GM23338 (cell line): ENCODE measurements around the gene PDSS1. TPM values are rescaled to one million over a fixed set of nuclear protein-coding genes. Genes with fewer than 3 reads are reported as not detected.

ENCODE experiments used
- ATAC-seq: fragments of 200-7000 bp; cut with Tn5 transposase; 3 replicates; pipeline ENCODE4 v1.9.1; 2020
- DNase-seq: peaks from one replicate; pipeline ENCODE4 v3.0.0-alpha.2; 2015; ENCODE audit warnings: low spot score
- H2AFZ ChIP-seq: fragments of 200-600 bp; sonication (generic); 2 replicates; pipeline ENCODE4 v1.8.0; 2016; ENCODE audit warnings: antibody characterized with exemption, mild to moderate bottlenecking, moderate library complexity
- H3F3A ChIP-seq: fragments of 200-600 bp; sonication (generic); replicated peaks from 2 replicates; pipeline ENCODE4 v1.8.0; 2017; ENCODE audit warnings: antibody characterized with exemption, mixed run types, low read depth
- H3K27ac ChIP-seq: fragments of 200-600 bp; sonication (generic); 2 replicates; pipeline ENCODE4 v1.6.1; 2016; ENCODE audit warnings: low read depth
- H3K27me3 ChIP-seq: fragments of 200-600 bp; sonication (generic); 2 replicates; pipeline ENCODE4 v1.8.0; 2016; ENCODE audit warnings: mild to moderate bottlenecking, mixed run types, moderate library complexity; ENCODE audit not compliant: insufficient read depth
- H3K36me3 ChIP-seq: fragments of 200-600 bp; sonication (generic); 2 replicates; pipeline ENCODE4 v1.8.0; 2016; ENCODE audit warnings: mild to moderate bottlenecking; ENCODE audit not compliant: insufficient read depth
- H3K4me1 ChIP-seq: fragments of 200-600 bp; sonication (generic); 2 replicates; pipeline ENCODE4 v1.8.0; 2016; ENCODE audit warnings: mild to moderate bottlenecking, moderate library complexity; ENCODE audit not compliant: insufficient read depth
- H3K4me2 ChIP-seq: fragments of 200-600 bp; sonication (generic); 2 replicates; pipeline ENCODE4 v1.7.1; 2017; ENCODE audit warnings: mixed run types
- H3K4me3 ChIP-seq: fragments of 200-600 bp; sonication (generic); 2 replicates; pipeline ENCODE4 v1.6.1; 2016; ENCODE audit warnings: mixed run types
- H3K79me2 ChIP-seq: fragments of 200-600 bp; sonication (generic); replicated peaks from 2 replicates; pipeline ENCODE4 v1.8.0; 2017; ENCODE audit warnings: mild to moderate bottlenecking; ENCODE audit not compliant: insufficient read depth
- H3K9me2 ChIP-seq: fragments of 200-600 bp; sonication (generic); 2 replicates; pipeline ENCODE4 v1.8.0; 2017; ENCODE audit not compliant: insufficient read depth
- H4K20me1 ChIP-seq: fragments of 200-600 bp; sonication (generic); replicated peaks from 2 replicates; pipeline ENCODE4 v1.8.0; 2017; ENCODE audit warnings: mild to moderate bottlenecking; ENCODE audit not compliant: insufficient read depth
- H3K27ac Mint-ChIP-seq: 2 replicates; pipeline ENCODE4 v1.8.0; 2020; ENCODE audit warnings: inconsistent platforms, mild to moderate bottlenecking, moderate library complexity, mixed read lengths
- H3K27me3 Mint-ChIP-seq: 3 replicates; pipeline ENCODE4 v1.8.0; 2022; ENCODE audit warnings: low read depth, mild to moderate bottlenecking, moderate library complexity, mixed read lengths, inconsistent platforms; ENCODE audit not compliant: insufficient read depth, poor library complexity
- H3K36me3 Mint-ChIP-seq: 3 replicates; pipeline ENCODE4 v1.8.0; 2021; ENCODE audit warnings: low read depth, mild to moderate bottlenecking, inconsistent platforms, moderate library complexity, mixed read lengths
- H3K4me1 Mint-ChIP-seq: 3 replicates; pipeline ENCODE4 v1.8.0; 2020; ENCODE audit warnings: mild to moderate bottlenecking, inconsistent platforms, mixed read lengths
- H3K4me3 Mint-ChIP-seq: 3 replicates; pipeline ENCODE4 v1.8.0; 2021; ENCODE audit warnings: moderate library complexity, mild to moderate bottlenecking, inconsistent platforms, mixed read lengths
- H3K9me3 Mint-ChIP-seq: 3 replicates; pipeline ENCODE4 v1.8.0; 2020; ENCODE audit warnings: moderate library complexity, mild to moderate bottlenecking, inconsistent platforms, mixed read lengths
- CREB1 ChIP-seq: fragments of 250-450 bp; sonication (Bioruptor Pico); IDR thresholded peaks from 2 replicates; pipeline ENCODE4 v1.5.0; 2020; ENCODE audit warnings: low read depth, mild to moderate bottlenecking, moderate library complexity
- CTCF ChIP-seq, 2 experiments: fragments of 200-600 bp in 1 of 2; sonication (generic) in 1 of 2; conservative IDR thresholded peaks; 2 replicates each; pipeline versions ENCODE4 v1.5.1 to v1.6.1; 2016 to 2017; ENCODE audit warnings: antibody characterized with exemption in 2 of 2, low read depth in 2 of 2, mild to moderate bottlenecking in 2 of 2, moderate library complexity in 1 of 2
- ETS1 ChIP-seq: IDR thresholded peaks from 2 replicates; pipeline ENCODE4 v1.6.1; 2016; ENCODE audit warnings: antibody characterized with exemption
- EZH2 ChIP-seq: fragments of 200-600 bp; sonication (generic); IDR thresholded peaks from one replicate; pipeline ENCODE4 v1.8.0; 2017; ENCODE audit warnings: antibody characterized with exemption, mild to moderate bottlenecking, low read depth; ENCODE audit not compliant: unreplicated experiment
- EZH2phosphoT487 ChIP-seq: fragments of 200-600 bp; sonication (generic); IDR thresholded peaks from one replicate; pipeline ENCODE4 v1.8.1; 2018; ENCODE audit warnings: antibody characterized with exemption; ENCODE audit not compliant: unreplicated experiment
- JUNB ChIP-seq: IDR thresholded peaks from one replicate; pipeline ENCODE4 v1.6.1; 2016; ENCODE audit warnings: antibody characterized with exemption; ENCODE audit not compliant: unreplicated experiment
- NANOG ChIP-seq: IDR thresholded peaks from 2 replicates; pipeline ENCODE4 v1.6.1; 2016; ENCODE audit warnings: antibody characterized with exemption, borderline replicate concordance
- POLR2AphosphoS5 ChIP-seq: IDR thresholded peaks from 2 replicates; pipeline ENCODE4 v1.6.1; 2016; ENCODE audit warnings: antibody characterized with exemption, low read depth
- STAT1 ChIP-seq: IDR thresholded peaks from one replicate; pipeline ENCODE4 v1.6.1; 2016; ENCODE audit warnings: antibody characterized with exemption; ENCODE audit not compliant: unreplicated experiment
- ZNF114 ChIP-seq: fragments of 250-450 bp; sonication (Bioruptor Pico); IDR thresholded peaks from 2 replicates; pipeline ENCODE4 v1.5.0; 2020; ENCODE audit warnings: mild to moderate bottlenecking, moderate library complexity
- ZNF331 ChIP-seq: fragments of 250-450 bp; sonication (Bioruptor Pico); IDR thresholded peaks from 2 replicates; pipeline ENCODE4 v1.5.0; 2020; ENCODE audit warnings: low read depth, mild to moderate bottlenecking, moderate library complexity
- ZNF462 ChIP-seq: fragments of 250-450 bp; sonication (Bioruptor Pico); IDR thresholded peaks from 2 replicates; pipeline ENCODE4 v1.5.0; 2020; ENCODE audit warnings: mild to moderate bottlenecking, moderate library complexity
- polyA plus RNA-seq: library from polyadenylated mRNA; unstranded; fragments of >200 nt; fragmentation: Nextera tagmentation; extraction: Ambion mirVana; gene quantifications from 2 replicates; pipeline ENCODE4 v1.2.1, GENCODE V29; 2016
- total RNA-seq: library from RNA; depleted of rRNA; stranded (reverse); fragments of >200 nt; shearing (Covaris generic); gene quantifications from 2 replicates; pipeline ENCODE4 v1.2.3, GENCODE V29; 2014

The PDSS1 gene
- total and polyA plus RNA-seq, 2 experiments from 2014 or later, result 21.5 to 26.2 TPM

GRCh38 chr10:26735435-26735834 lies 37.9 kb downstream of the PDSS1 start:
- Mint-ChIP-seq H3K36me3 (peaks cover 65% of the 10 kb centered on the region), H3K4me1 (peaks cover 13% of the 10 kb centered on the region; the same call in 2 of the 3 replicates), H3K27ac (no peak overlapping the region), H3K4me3 (no peak overlapping the region), H3K9me3 (no peaks in the 10 kb centered on the region), H3K27me3 (peaks cover 4% of the 10 kb centered on the region)
- Histone ChIP-seq H3K27me3 (no peaks in the 10 kb centered on the region), H2AFZ (no peak overlapping the region), H3F3A (no peaks in the 10 kb centered on the region), H3K4me1 (no peaks in the 10 kb centered on the region), H3K27ac (no peak overlapping the region), H3K36me3 (peaks cover 8% of the 10 kb centered on the region; the same call in 1 of the 2 replicates), H3K4me2 (no peak overlapping the region), H3K9me2 (no peaks in the 10 kb centered on the region), H3K4me3 (no peak overlapping the region), H4K20me1 (peaks cover 7% of the 10 kb centered on the region; the same call in 1 of the 2 replicates), H3K79me2 (no peaks in the 10 kb centered on the region)
- no peak for TF ChIP-seq JUNB
- TF ChIP-seq ETS1, result no peak
- ATAC-seq, result no peak
- DNase-seq, result no peak

GRCh38 chr10:26737730-26738129 lies 40.2 kb downstream of the PDSS1 start:
- peaks cover 15% of the 10 kb centered on the region; the same call in 1 of the 2 replicates for H3K36me3 ChIP-seq
- H3K27me3 Mint-ChIP-seq, result peaks cover 4% of the 10 kb centered on the region
- H3K79me2 ChIP-seq, result no peaks in the 10 kb centered on the region
- peaks cover 72% of the 10 kb centered on the region for H3K36me3 Mint-ChIP-seq
- H3K4me2 ChIP-seq, result no peak overlapping the region
- H4K20me1 ChIP-seq, result no peaks in the 10 kb centered on the region; the same call in 1 of the 2 replicates
- H3K9me2 ChIP-seq, result no peaks in the 10 kb centered on the region
- no peaks in the 10 kb centered on the region for H3F3A ChIP-seq
- no peak for DNase-seq
- H3K27ac Mint-ChIP-seq, result no peak overlapping the region
- no peak overlapping the region for H3K27ac ChIP-seq
- peaks cover 13% of the 10 kb centered on the region for H3K4me1 Mint-ChIP-seq
- no peak for ATAC-seq
- H3K4me1 ChIP-seq, result no peaks in the 10 kb centered on the region
- H3K9me3 Mint-ChIP-seq, result no peaks in the 10 kb centered on the region
- H3K27me3 ChIP-seq, result no peaks in the 10 kb centered on the region
- H3K4me3 Mint-ChIP-seq, result no peak overlapping the region
- H2AFZ ChIP-seq, result no peak overlapping the region
- H3K4me3 ChIP-seq, result no peak overlapping the region
- no peak for TF ChIP-seq CREB1 (CRISPR knock-in tag)
- no peak for TF ChIP-seq POLR2AphosphoS5
- TF ChIP-seq CTCF (conservative IDR thresholded peaks at IDR 0.05; ENCODE audit: low read depth in 2 of 2), result no peak
- TF ChIP-seq ETS1, result no peak
- TF ChIP-seq STAT1, result no peak
- TF ChIP-seq ZNF462 (CRISPR knock-in tag), result no peak
- TF ChIP-seq EZH2phosphoT487, result no peak
- no peak for TF ChIP-seq ZNF114 (CRISPR knock-in tag)
- no peak for TF ChIP-seq EZH2
- no peak for TF ChIP-seq NANOG
- no peak for TF ChIP-seq ZNF331
